HG02852 (cell line): ENCODE data around the gene ECD.
A peak's percentile ranks its signal among the peaks of the same experiment; 100 is the strongest.
"Not testable (repeated sequence)": the region's sequence is repeated elsewhere in the genome, so short reads cannot be mapped to it uniquely, and the experiment has no call there.

ENCODE experiments used
- ATAC-seq: cut with Tn5 transposase; IDR thresholded peaks from one replicate; pipeline ENCODE4 v1.9.1; 2021; ENCODE audit warnings: mild to moderate bottlenecking, moderate library complexity; ENCODE audit not compliant: unreplicated experiment

The ECD gene

DNA sequence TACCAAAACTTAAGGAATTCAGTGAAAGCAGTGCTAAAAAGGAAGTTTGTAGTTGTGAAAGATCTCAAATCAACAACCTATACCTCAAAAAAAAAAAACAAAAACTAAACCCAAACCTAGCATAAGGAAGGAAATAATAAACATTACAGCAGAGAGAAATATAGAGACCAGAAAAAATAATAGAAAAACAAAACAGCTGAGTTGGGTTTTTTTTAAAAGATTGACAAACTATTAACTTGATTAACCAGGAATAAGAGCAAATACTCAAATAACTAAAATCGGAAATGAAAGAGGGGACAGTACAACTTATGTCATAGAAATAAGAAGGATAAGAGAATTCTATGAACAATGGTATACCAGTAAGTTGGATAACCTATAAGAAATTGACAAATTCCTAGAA is 6.7 kb downstream of the ECD start:
- no peak for ATAC-seq

GRCh38 chr10:73159038-73159648 is 8.7 kb downstream of the ECD start:
- no peak for ATAC-seq

- ATAC-seq: no peak
These were observed 11.8 kb downstream of the ECD start for GRCh38 chr10:73156054-73156453.

GRCh38 chr10:73152009-73152408 is 15.8 kb downstream of the ECD start:
- ATAC-seq: no peak

- not testable (repeated sequence) for ATAC-seq
These were observed 17.0 kb downstream of the ECD start for GRCh38 chr10:73150633-73151413.

DNA sequence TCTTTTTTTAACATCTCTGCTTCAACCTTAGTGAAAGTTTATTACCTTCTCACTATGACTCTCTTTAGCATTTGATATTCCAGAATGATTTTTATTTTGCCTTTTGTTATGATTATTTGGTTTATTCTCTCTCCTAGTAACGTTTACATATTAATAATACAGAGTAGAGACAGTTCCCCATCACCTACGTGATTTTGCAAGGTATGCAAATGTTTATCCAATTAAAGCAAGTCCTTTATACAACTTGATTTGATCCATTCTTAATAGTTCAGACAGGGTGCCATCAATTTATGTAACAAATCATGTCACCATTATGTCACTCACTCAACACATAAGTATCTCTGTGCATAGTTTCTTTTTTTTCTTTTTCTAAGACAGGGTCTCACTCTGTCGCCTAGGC is 26.2 kb downstream of the ECD start:
- no peak for ATAC-seq

DNA sequence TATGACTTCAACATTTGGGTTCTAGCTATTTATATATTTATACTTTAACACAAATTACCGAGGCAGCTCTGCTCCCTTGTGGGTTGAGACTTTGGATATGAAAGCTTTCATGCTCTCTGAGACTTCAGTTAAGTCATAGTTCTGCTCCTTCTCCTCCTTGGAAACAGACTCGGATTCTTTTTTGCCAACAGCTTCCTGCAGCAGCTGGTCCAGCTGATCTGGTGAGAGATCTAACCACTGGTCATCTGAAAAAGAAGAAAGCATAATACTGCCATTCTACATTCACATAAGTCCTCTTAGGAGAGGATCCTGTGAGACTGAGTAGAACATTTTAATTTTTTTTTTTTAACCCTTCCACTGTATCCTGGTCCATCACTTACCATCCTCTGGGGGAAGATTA is 28.6 kb downstream of the ECD start:
- ATAC-seq: no peak

GRCh38 chr10:73136627-73137026 is 31.2 kb downstream of the ECD start:
- ATAC-seq: no peak

GRCh38 chr10:73134727-73135126 is 33.1 kb downstream of the ECD start:
- ATAC-seq: no peak

GRCh38 chr10:73131913-73132686 is 35.7 kb downstream of the ECD start:
- no peak for ATAC-seq

DNA sequence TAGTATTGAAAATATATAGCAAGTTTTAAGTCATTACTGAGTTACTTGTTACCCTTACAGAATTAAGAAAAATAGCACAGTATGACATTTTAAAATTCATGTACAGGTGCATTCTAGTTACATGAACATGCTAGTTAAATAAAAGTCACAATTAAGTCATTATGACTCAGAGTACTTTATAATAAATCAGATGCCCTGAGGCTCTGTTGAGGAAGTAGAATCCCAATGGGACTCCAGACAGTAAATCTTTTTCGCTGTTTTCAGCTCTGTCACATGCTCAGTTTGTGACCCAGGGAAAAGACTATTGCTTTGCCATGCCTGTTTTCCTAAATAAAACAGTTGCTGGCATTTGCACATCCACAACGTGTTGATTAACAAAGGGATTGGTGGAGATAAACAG is 36.5 kb downstream of the ECD start:
- ATAC-seq: no peak

DNA sequence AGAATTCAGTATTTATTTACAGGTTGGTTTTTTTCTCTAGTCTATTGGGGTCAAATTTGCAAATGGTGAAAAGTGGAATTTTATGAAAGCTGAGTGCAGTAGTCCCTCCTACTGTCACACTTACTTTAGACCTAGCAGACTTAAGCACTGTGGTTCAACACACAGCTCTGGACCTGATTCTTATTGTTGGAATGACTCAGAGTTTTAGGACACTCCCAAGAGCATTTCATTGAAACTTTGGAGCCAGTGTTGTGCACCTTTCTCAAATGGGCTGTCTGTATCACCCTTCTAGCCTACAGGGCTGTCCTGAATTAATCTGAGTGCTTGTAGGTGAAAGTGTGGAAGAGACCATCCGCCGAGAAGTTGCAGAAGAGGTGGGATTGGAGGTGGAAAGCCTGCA is 41.5 kb downstream of the ECD start:
- no peak for ATAC-seq

DNA sequence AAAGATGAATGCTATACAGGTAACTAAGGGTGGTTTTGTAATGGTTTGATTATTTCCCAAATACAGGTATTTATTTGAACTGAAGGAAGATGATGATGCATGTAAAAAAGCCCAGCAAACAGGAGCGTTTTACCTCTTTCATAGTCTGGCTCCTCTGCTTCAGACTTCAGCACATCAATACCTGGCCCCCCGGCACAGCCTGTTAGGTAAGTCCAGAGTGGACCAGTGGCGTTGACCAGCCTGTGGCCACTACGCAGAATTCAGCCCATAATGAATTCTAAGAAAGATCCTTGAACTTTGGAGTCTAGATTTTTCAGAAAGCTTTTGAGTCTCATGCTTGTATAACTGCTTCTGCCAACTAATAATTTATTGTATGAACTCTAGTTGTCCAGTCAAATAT is 47.9 kb downstream of the ECD start:
- ATAC-seq: no peak

DNA sequence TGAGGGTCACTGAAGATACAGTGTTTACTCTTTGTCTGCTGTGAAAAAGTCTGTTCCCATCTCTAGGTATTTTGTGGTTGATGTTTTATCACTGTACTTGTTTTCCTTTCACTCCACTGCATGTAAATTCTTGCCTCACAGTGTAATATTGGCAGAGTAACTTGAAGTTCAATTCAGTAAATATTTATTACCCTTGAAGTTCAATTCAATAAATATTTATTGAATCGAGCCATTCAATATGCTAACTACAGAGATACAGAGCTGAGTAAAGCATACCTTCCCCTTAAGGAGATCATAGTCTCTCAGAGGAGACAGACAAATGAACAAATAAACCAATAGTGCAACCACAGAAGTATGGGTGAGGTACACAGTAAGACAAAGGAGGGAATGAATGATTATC is 48.4 kb downstream of the ECD start:
- no peak for ATAC-seq

- peak; percentile 83 for ATAC-seq
These were observed 49.6 kb downstream of the ECD start for GRCh38 chr10:73117976-73118743.

- ATAC-seq: no peak
These were observed 51.8 kb downstream of the ECD start for GRCh38 chr10:73116017-73116416.

DNA sequence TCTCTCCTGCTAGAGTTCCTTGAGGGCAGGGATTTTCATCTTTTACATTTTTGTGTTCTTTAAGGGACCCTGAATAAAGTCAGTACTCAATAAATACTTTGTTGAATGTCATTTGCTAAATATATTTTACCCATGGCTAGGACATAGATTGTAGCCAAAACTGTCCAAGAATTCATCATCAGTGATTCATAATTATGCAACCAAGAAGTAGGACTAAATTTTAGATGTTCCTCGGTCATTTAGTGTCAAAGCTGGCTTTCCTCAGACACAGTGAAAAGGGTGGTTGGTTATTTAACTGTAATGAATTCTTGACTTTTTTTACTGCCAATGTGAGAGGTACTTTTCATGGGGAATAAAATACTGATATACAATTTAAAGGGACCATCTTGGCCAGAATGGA is 54.3 kb downstream of the ECD start:
- no peak for ATAC-seq

GRCh38 chr10:73112032-73112431 is 55.8 kb downstream of the ECD start:
- ATAC-seq: not testable (repeated sequence)

DNA sequence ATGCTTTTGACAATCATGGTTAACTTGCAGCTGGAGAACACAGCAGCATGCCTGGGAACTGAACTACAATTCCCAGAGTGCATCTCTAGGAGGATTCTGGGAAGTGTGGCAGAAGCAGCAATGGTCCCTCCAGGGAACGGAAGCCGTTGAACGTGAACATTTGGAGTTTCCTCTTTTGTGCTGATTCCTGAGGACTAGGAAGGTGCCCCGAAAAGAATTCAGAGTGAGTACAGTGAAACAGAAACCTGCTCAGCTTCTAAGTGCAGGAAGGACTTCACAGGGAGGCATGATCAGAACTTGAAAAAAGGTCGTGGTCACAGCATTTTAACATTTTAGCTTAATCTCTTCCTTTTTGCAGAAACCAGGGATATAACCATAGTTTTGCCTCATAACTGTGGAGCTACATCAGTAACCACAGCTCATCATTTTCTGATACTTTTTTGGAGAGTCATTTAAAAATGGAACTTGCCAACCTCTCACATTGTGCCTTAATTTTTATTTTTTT is 57.4 kb downstream of the ECD start, which contains the start of gene NUDT13:
Gene NUDT13, plus strand, starts transcription at position 111 of the 505 bp plus-strand sequence. CDS start 3,911 bp downstream, outside the sequence.
- peak; percentile 83 for ATAC-seq

GRCh38 chr10:73109248-73109652 is 58.6 kb downstream of the ECD start:
- ATAC-seq: not testable (repeated sequence)

DNA sequence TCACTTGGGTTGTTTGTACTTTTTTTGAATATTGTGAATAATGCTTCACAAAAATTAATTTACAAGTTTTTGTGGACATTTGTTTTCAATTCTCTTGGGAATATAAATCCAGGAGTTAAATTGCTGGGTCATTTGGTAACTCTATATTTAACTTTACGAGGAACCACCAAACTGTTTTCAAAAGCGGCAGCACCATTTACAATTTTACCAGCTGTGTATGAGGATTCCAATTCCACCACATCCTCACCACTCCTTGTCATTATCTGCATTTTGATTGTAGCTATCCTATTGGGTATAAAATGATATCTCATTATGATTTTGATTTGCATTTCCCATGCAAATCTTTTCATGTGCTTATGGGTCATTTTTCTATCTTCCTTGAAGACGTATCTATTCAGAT is 61.5 kb downstream of the ECD start:
- ATAC-seq: no peak
